ENCODE results near the gene KIF7. TPM values are rescaled to one million over a fixed set of nuclear protein-coding genes. Genes with fewer than 3 reads are reported as not detected.

Gene KIF7
- total and polyA plus RNA-seq, 12 donors = 1.6 to 8.2 (median 5.3) TPM

DNA sequence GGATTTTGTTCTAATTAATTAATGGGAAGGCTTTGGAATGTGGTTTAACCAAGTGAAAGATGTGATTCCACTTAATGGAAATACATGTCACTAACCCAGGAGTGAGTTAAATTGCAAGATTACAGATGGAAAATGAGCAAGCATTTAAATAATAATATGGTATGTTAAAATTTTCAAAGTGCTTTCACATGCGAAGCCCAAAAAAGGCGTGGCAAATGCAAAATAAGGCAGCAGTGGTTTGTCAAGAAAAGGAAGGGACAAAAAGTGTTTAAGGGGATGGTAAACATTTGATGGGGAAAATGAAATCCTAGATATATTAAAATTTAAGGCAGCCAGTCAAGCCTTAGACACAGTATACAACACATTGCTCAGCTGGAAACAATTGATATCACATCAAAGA, 77.1 kb downstream of the KIF7 start:
- H3K9me3 ChIP-seq (replicated peaks in 1 of 3) = no peaks in the 10 kb centered on the region
- no peak overlapping the region for H3K4me3 ChIP-seq
- TF ChIP-seq, protein P1, sequence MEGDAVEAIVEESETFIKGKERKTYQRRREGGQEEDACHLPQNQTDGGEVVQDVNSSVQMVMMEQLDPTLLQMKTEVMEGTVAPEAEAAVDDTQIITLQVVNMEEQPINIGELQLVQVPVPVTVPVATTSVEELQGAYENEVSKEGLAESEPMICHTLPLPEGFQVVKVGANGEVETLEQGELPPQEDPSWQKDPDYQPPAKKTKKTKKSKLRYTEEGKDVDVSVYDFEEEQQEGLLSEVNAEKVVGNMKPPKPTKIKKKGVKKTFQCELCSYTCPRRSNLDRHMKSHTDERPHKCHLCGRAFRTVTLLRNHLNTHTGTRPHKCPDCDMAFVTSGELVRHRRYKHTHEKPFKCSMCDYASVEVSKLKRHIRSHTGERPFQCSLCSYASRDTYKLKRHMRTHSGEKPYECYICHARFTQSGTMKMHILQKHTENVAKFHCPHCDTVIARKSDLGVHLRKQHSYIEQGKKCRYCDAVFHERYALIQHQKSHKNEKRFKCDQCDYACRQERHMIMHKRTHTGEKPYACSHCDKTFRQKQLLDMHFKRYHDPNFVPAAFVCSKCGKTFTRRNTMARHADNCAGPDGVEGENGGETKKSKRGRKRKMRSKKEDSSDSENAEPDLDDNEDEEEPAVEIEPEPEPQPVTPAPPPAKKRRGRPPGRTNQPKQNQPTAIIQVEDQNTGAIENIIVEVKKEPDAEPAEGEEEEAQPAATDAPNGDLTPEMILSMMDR (IDR thresholded peaks at IDR 0.05) = no peak
- no peak for TF ChIP-seq POLR2A (IDR thresholded peaks at IDR 0.05)
- no peak overlapping the region for H3K27ac ChIP-seq
- peaks cover 6 to 10% of the 10 kb centered on the region in 2 donors for H3K4me1 ChIP-seq (replicated peaks in 1 of 2)
- H3K27me3 ChIP-seq = no peaks in the 10 kb centered on the region
- intact Hi-C loops (cut with DNase I) = no loop called here
- no peak for DNase-seq
- H3K36me3 ChIP-seq (replicated peaks in 1 of 2) = no peaks in the 10 kb centered on the region
- 81 to 96% (median 88%) methylated on average over 2 of the region's 2 CpGs for WGBS, 4 donors

Other genes with a start within 250 kb of the KIF7 start
- gene RHCG, start 158.9 kb downstream of the KIF7 start, total RNA-seq = 1 to 10 TPM in 4 of 9 donors, under 1 TPM in 3, not detected in 2; 0.33 to 3.2 (median 1.1) TPM
- gene RHCG, start 158.9 kb downstream of the KIF7 start, polyA plus RNA-seq = 1 to 10 TPM in 2 of 3 donors, under 1 TPM in 1; 0.72 to 4.1 (median 3.2) TPM
- 1 to 10 TPM in 1 of 9 donors, under 1 TPM in 7, not detected in 1; 0.12 to 2.4 (median 0.22) TPM for gene TICRR, start 80.0 kb downstream of the KIF7 start, total RNA-seq
- under 1 TPM; 0.10 to 0.24 (median 0.16) TPM for gene TICRR, start 80.0 kb downstream of the KIF7 start, polyA plus RNA-seq
- gene PLIN1, start 23.9 kb upstream of the KIF7 start, total RNA-seq = 10 to 100 TPM in 3 of 9 donors, 1 to 10 TPM in 5, under 1 TPM in 1; 0.11 to 21.3 (median 5.3) TPM
- 100 to 1,000 TPM in 1 of 3 donors, 1 to 10 TPM in 2; 2.4 to 199 (median 7.4) TPM for gene PLIN1, start 23.9 kb upstream of the KIF7 start, polyA plus RNA-seq
- gene PEX11A, start 35.3 kb upstream of the KIF7 start, total RNA-seq = 10 to 100 TPM in 6 of 9 donors, 1 to 10 TPM in 3; 7.7 to 23.2 (median 14.7) TPM
- 10 to 100 TPM in 1 of 3 donors, 1 to 10 TPM in 2; 5.4 to 22.3 (median 6.7) TPM for gene PEX11A, start 35.3 kb upstream of the KIF7 start, polyA plus RNA-seq
- under 1 TPM in 5 of 9 donors, not detected in 4; 0.14 to 0.43 (median 0.26) TPM for gene WDR93, start 35.3 kb upstream of the KIF7 start, total RNA-seq
- gene WDR93, start 35.3 kb upstream of the KIF7 start, polyA plus RNA-seq = under 1 TPM; 0.37 to 0.40 (median 0.38) TPM
- gene MESP1, start 95.8 kb upstream of the KIF7 start, total RNA-seq = 1 to 10 TPM; 2.8 to 8.1 (median 5.3) TPM
- 10 to 100 TPM in 1 of 3 donors, 1 to 10 TPM in 1, under 1 TPM in 1; 0.46 to 11.7 (median 4.3) TPM for gene MESP1, start 95.8 kb upstream of the KIF7 start, polyA plus RNA-seq
- 1 to 10 TPM in 1 of 9 donors, under 1 TPM in 5, not detected in 3; 0.34 to 1.7 (median 0.64) TPM for gene MESP2, start 120.9 kb upstream of the KIF7 start, total RNA-seq
- gene MESP2, start 120.9 kb upstream of the KIF7 start, polyA plus RNA-seq = under 1 TPM; 0.37 to 0.57 (median 0.40) TPM
- gene ANPEP, start 159.4 kb upstream of the KIF7 start, total RNA-seq = 10 to 100 TPM in 5 of 9 donors, 1 to 10 TPM in 4; 2.8 to 26.7 (median 14.1) TPM
- 10 to 100 TPM in 2 of 3 donors, 1 to 10 TPM in 1; 5.5 to 35.8 (median 17.5) TPM for gene ANPEP, start 159.4 kb upstream of the KIF7 start, polyA plus RNA-seq
- 100 to 1,000 TPM in 1 of 9 donors, 10 to 100 TPM in 8; 45.0 to 110 (median 64.7) TPM for gene AP3S2, start 238.5 kb upstream of the KIF7 start, total RNA-seq
- 10 to 100 TPM; 10.8 to 63.2 (median 18.7) TPM for gene AP3S2, start 238.5 kb upstream of the KIF7 start, polyA plus RNA-seq

Data from adrenal gland (tissue), 12 donors.